A673 (cell line): ENCODE measurements around the gene ADAMTSL3.

Experiments
- EZH2 ChIP-seq: fragments of 200-600 bp; sonication (generic); IDR thresholded peaks from 2 replicates; pipeline ENCODE4 v1.6.1; 2017; ENCODE audit warnings: borderline replicate concordance, low read depth, mild to moderate bottlenecking, mixed read lengths, antibody characterized with exemption, low read length; ENCODE audit not compliant: poor library complexity, severe bottlenecking
- TF ChIP-seq, protein P1 (sequence below): fragments of 300-800, 200-600 bp; sonication (generic); conservative IDR thresholded peaks from 2 replicates; pipeline ENCODE4 v1.5.1; 2017; ENCODE audit warnings: low read depth, mild to moderate bottlenecking, antibody characterized with exemption, low read length, moderate library complexity, mixed read lengths

DNA sequence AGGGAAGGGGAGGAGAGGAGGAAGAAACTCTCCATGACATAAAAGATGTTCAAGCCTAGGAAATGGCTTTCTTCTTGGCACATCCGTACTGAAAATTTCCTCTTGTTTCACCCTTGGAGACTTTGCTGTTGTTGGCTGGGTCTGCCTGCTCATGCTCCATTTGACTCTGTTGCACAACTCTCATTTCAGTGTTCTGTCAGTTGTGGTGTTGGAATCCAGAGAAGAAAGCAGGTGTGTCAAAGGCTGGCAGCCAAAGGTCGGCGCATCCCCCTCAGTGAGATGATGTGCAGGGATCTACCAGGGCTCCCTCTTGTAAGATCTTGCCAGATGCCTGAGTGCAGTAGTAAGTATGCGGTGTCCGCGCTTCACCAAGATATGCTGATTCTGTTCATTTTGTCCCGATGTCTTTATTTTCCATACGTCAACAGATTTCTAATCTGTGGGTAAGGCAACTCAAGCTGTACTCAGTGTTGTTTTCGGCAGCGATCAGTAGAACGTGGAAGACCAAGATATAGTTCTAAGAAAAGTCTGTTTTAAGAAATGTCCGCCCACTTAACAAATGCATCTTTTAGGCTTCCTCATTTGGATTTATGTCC is 316.5 kb downstream of the ADAMTSL3 start:
- TF ChIP-seq, protein P1, sequence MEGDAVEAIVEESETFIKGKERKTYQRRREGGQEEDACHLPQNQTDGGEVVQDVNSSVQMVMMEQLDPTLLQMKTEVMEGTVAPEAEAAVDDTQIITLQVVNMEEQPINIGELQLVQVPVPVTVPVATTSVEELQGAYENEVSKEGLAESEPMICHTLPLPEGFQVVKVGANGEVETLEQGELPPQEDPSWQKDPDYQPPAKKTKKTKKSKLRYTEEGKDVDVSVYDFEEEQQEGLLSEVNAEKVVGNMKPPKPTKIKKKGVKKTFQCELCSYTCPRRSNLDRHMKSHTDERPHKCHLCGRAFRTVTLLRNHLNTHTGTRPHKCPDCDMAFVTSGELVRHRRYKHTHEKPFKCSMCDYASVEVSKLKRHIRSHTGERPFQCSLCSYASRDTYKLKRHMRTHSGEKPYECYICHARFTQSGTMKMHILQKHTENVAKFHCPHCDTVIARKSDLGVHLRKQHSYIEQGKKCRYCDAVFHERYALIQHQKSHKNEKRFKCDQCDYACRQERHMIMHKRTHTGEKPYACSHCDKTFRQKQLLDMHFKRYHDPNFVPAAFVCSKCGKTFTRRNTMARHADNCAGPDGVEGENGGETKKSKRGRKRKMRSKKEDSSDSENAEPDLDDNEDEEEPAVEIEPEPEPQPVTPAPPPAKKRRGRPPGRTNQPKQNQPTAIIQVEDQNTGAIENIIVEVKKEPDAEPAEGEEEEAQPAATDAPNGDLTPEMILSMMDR, result no peak
- no peak for TF ChIP-seq EZH2
